ENCODE data around the gene GASK1A. TPM values are rescaled to one million over a fixed set of nuclear protein-coding genes. Genes with fewer than 3 reads are reported as not detected.
"Not testable (repeated sequence)": the region's sequence is repeated elsewhere in the genome, so short reads cannot be mapped to it uniquely, and the experiment has no call there.

GASK1A gene
- polyA plus RNA-seq, 1 experiment, result 0.43 TPM

GRCh38 chr3:42970557-42970956, 8.6 kb upstream of the GASK1A start:
- no peak for TF ChIP-seq CTCF (IDR thresholded peaks at IDR 0.05; ENCODE audit: low read depth, low read length)
- CTCF ChIA-PET, result interaction anchor here (3.3 kb wide), 1 partner anchor 9 kb away, joined by 27 read pairs; no protein-coding TSS in a partner anchor

GRCh38 chr3:42970976-42971772, 7.9 kb upstream of the GASK1A start:
- Histone ChIP-seq H3K9me3 (ENCODE audit: control insufficient read depth, insufficient read depth, low read length) (peaks cover 7% of the 10 kb centered on the region; the same call in 1 of the 2 replicates), H3K27me3 (ENCODE audit: control insufficient read depth, insufficient read depth, low read length) (no peaks in the 10 kb centered on the region), H3K4me3 (ENCODE audit: low read depth, low read length) (no peak overlapping the region), H3K27ac (ENCODE audit: low read depth, low read length) (no peak overlapping the region)
- ChIA-PET CTCF (interaction anchor here (3.3 kb wide), 1 partner anchor 10 kb away, joined by 27 read pairs; no protein-coding TSS in a partner anchor), POLR2A (no interaction called here)
- no peak for TF ChIP-seq CTCF (IDR thresholded peaks at IDR 0.05; ENCODE audit: low read depth, low read length)
- DNase-seq (ENCODE audit: low read depth, low spot score), result no peak

More at GRCh38 chr3:42970557-42970956, 8.6 kb upstream of the GASK1A start:
- POLR2A ChIA-PET, result no interaction called here
- peaks cover 7% of the 10 kb centered on the region; the same call in 1 of the 2 replicates for H3K9me3 ChIP-seq (ENCODE audit: control insufficient read depth, insufficient read depth, low read length)
- no peak overlapping the region for H3K4me3 ChIP-seq (ENCODE audit: low read depth, low read length)
- no peak for DNase-seq (ENCODE audit: low read depth, low spot score)
- no peak overlapping the region for H3K27ac ChIP-seq (ENCODE audit: low read depth, low read length)
- no peaks in the 10 kb centered on the region for H3K27me3 ChIP-seq (ENCODE audit: control insufficient read depth, insufficient read depth, low read length)

GRCh38 chr3:42974906-42975305, 4.2 kb upstream of the GASK1A start:
- not testable (repeated sequence) for H3K9me3 ChIP-seq (ENCODE audit: control insufficient read depth, insufficient read depth, low read length); H3K4me3 ChIP-seq (ENCODE audit: low read depth, low read length)

GRCh38 chr3:42975456-42975855, 3.7 kb upstream of the GASK1A start:
- H3K4me3 ChIP-seq (ENCODE audit: low read depth, low read length), result no peak overlapping the region
- CTCF ChIA-PET, result no interaction called here
- H3K27ac ChIP-seq (ENCODE audit: low read depth, low read length), result no peak overlapping the region
- peaks cover 23% of the 10 kb centered on the region for H3K27me3 ChIP-seq (ENCODE audit: control insufficient read depth, insufficient read depth, low read length)
- no peak for DNase-seq (ENCODE audit: low read depth, low spot score)
- peaks cover 9% of the 10 kb centered on the region for H3K9me3 ChIP-seq (ENCODE audit: control insufficient read depth, insufficient read depth, low read length)
- POLR2A ChIA-PET, result no interaction called here
- no peak for TF ChIP-seq CTCF (IDR thresholded peaks at IDR 0.05; ENCODE audit: low read depth, low read length)

More at GRCh38 chr3:42974906-42975305, 4.2 kb upstream of the GASK1A start:
- CTCF ChIA-PET; POLR2A ChIA-PET; DNase-seq (ENCODE audit: low read depth, low spot score); H3K27ac ChIP-seq (ENCODE audit: low read depth, low read length): not testable (repeated sequence)
- H3K27me3 ChIP-seq (ENCODE audit: control insufficient read depth, insufficient read depth, low read length), result peaks cover 18% of the 10 kb centered on the region

GRCh38 chr3:42975955-42976354, 3.2 kb upstream of the GASK1A start:
- Histone ChIP-seq H3K27ac (ENCODE audit: low read depth, low read length) (no peak overlapping the region), H3K27me3 (ENCODE audit: control insufficient read depth, insufficient read depth, low read length) (peaks cover 28% of the 10 kb centered on the region), H3K9me3 (ENCODE audit: control insufficient read depth, insufficient read depth, low read length) (peaks cover 9% of the 10 kb centered on the region), H3K4me3 (ENCODE audit: low read depth, low read length) (no peak overlapping the region)
- ChIA-PET POLR2A (no interaction called here), CTCF (interaction anchor here (0.5 to 0.8 kb wide), 2 partner anchors 13 to 41 kb away, joined by 3 to 4 read pairs; no protein-coding TSS in a partner anchor)
- TF ChIP-seq CTCF (IDR thresholded peaks at IDR 0.05; ENCODE audit: low read depth, low read length), result no peak
- no peak for DNase-seq (ENCODE audit: low read depth, low spot score)
